PC-3 (cell line): ENCODE data around the gene GP9.

ENCODE experiments used
- CTCF ChIP-seq: fragments of 300-600 bp; sonication (generic); conservative IDR thresholded peaks from 2 replicates; pipeline ENCODE4 v1.5.1; 2017; ENCODE audit warnings: antibody characterized with exemption, low read depth, mild to moderate bottlenecking, low read length
- EZH2 ChIP-seq: fragments of 300-600 bp; sonication (generic); IDR thresholded peaks from one replicate; pipeline ENCODE4 v1.6.1; 2017; ENCODE audit warnings: antibody characterized with exemption, mild to moderate bottlenecking, low read length; ENCODE audit not compliant: unreplicated experiment
- EZH2phosphoT487 ChIP-seq: fragments of 300-600 bp; sonication (generic); IDR thresholded peaks from 2 replicates; pipeline ENCODE4 v1.6.1; 2018; ENCODE audit warnings: mild to moderate bottlenecking, antibody characterized with exemption, low read length, borderline replicate concordance

- TF ChIP-seq EZH2 (no peak), CTCF (no peak), EZH2phosphoT487 (no peak)
These were observed 28.9 kb upstream of the GP9 start for GRCh38 chr3:129031476-129032215.
